ENCODE results near the gene KDM4B.

The KDM4B gene

DNA sequence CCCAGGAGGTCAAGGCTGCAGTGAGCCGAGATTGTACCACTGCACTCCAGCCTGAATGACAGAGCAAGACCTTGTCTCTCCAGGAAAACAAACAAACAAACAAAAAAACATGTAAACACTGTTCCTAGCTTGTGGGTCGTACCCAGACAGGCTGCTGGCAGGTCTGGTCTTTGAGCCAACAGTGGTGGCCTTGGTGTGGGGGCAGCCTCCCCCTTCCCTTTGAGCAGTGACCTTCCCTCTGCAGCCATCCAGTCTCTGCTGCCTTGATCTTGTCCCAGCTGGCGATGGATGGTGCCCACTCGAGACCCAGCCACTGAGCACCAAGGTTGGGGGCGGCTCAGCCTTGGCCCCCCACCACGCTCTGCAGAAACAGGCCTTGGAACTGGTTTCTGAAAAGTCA, 143.3 kb downstream of the KDM4B start:
- DNase-seq: no peak

DNA sequence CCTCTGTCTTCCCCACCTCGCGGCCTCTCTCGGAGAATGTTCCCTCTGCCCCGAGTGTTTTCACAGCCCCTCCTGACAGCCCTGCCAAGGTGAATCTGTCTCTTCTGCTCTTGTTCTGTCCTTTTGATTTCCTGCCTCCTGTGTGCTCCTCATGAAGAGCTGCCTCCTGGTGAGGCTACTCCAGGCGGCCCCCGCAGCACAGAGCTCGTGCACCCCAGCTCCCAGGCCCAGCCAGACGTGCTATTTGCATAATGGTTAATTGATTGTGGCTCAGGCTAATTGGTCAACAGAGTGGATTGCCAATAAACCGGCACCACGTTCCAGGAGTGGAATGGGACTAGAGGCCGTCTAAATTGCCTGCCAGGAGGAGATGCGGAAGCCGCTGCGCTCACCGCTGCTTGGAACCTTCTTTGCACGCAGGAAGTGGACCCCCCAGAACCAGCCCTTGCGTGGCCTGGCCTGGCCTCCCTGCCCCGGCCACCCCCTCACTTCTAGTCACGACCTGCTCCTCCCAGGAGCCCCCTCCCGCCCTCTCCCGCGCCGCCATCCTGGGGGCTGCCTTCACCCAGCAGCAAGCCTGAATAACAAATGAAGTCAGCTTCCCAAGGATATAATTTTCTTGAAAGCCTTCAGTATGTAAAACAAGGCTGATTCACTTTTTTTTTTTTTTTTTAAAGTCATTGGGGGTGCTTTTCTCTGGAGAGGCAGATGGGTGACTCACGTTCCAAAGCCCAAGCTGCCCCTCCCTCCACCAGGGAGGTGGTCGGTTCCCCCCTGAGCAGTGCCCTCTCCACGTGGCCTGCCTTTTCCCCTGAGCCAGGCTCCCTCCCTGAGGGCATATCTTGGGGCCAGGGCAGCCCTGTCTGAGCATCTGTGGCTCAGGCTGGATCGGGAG, 144.0 kb downstream of the KDM4B start:
- no peak for DNase-seq

DNA sequence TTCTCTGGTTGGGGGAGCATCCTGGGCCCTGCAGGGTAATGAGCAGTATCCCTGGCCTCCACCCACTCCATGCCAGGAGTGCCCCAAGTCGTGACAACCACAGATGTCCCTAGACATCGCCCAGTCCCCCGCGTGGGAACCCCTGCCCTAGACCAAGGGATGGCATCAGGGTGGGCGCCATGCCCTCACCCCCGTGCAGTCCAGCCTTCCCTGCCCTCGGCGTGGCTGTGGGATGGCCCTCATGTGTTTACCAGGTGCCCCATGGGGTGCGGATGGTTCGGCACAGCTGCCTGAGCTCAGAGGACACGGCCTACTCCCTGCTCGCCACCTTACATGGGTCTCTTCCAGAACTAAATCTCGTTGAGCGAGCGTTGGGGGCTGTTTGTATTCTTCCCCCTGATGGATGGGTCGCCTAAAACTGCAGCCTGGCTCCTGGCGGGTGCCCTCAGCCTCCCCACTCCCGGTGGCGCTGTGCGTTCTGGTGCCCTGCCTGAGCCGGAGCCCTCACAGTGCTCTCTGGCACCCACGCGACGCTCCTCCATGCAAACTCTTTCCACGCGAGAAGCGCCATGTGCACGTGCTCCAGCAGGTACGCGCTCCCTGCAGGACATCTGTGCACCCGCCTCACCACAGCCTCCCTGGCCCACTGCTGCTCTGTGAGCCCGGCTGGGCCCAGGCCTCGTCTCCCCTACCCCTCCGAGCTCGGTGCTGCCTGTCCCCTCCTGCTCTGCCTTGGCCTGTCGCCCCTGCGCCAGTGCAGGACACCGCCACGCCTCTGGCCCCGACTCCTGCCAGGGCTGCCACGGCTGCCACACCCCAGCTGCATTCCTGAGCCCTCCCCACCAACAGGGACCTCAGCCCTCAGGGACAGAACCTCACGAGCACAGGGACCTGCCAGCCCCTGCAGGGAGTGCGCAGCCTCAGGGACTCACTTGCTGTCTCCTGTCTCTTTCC, 145.0 kb downstream of the KDM4B start:
- DNase-seq: no peak

DNA sequence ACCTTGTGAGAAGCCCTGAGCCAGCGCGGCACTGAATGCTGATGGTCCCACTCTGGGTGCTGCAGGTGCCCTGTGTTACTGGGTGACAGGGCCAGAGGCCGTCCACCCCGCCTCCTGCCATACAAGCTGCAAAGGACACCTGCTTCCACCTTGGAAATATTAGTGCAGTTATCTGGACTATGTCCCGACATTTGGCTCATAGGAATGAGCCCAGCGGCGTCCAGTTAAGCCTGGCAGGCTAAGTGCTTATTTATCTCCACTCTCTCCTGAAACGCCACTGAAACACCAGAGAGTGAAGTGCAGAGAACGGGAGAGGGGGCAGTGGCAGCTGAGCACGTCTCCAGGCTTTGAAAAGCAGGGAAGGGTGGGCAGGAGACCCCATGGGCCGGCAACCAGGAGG, 145.8 kb downstream of the KDM4B start:
- no peak for DNase-seq

DNA sequence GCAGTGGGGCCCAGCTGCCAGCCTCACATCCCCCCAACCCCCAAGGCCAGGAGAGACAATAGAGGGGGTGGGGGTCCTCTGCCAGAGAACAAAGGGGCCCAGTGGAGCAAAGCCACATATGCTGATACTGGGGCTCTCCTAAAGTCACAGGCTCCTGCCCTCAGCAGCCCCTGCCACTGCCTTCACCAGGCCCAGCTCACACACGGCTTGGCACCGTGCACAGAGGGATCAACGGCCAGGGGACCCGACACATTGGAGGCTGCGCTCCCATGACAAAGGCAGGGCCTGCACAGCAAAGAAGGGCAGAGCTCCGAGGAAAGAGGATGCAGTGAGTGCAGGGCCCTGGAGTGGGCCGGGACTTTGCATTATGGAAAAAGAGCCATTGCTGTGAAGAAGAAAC, 146.4 kb downstream of the KDM4B start:
- DNase-seq: no peak

DNA sequence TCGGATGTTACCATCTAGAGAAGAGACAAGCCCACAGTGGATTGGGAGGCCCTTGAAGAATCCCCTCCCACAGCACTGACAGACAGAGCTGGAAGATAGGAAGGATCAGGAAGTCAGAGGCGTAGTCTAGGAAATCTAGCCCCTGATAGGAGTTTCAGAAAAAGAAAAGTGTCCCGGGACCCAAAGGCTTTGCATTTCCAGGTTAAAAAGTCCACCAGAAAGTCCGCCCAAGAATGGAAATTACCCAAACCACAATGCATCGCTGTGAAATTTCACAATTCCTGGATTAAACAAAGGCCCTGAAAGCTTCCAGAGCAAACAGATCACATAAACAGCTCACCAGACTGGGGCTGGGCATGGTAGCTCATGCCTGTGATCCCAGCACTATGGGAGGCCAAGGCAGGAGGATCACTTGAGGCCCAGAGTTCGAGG, 146.9 kb downstream of the KDM4B start:
- no peak for DNase-seq

DNA sequence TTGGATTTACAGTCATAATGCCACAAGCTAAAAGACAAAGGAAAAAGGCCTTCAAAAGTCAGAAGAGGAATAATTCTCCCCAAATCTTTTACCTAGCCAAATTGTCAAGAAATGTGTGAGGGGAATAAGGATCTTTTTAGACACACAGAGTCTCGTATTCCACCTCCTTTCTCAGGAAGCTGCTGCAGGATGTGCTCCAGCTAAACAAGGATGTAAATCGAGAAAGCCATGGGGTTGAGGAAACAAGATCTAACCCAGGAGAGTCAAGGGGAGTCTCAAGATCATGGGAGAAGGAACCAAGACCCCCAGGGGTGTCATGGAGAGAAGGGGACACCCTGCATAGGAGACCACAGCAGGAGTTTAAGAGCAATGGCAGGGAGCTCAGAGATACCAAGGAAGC, 147.4 kb downstream of the KDM4B start:
- no peak for DNase-seq

DNA sequence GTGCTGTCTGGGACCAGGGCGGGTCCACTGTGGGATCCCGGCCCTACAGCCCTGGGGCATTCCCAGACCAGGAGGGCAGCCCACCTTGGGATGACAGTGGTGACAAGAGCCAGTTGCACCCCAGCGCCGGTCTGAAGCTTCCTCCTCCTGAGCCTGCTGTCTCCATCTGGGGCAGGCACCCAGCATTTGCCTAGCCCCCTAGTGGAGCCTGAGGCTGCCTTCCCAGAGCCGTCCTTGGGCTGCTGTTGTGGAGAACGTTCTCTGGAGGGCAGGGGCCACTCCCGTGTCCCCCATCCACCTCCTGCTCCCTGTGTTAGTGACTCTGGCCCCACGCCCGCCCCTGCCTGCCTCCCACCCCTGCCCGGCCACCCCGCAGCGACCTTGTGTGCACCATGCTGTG, 148.5 kb downstream of the KDM4B start:
- DNase-seq: no peak

DNA sequence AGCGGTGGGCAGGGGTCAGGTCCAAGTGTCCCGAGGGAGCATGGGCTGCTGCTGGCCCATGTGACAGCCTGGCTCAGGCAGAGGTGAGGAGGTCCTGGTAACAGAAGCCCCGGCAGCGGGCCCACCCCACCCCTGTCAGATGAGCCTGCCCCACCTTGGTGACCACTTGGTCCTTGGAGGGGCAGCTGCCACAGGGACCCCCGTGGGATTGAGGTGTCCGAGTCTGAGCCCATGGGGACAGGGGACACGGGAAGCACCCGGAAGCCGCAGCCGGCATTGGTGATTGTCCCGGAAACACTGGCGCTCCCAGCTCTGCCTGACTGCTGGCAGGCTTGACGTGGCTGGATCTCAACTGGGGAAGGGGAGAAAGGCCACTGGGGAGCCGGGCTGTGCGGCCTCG, 149.1 kb downstream of the KDM4B start:
- DNase-seq: no peak

DNA sequence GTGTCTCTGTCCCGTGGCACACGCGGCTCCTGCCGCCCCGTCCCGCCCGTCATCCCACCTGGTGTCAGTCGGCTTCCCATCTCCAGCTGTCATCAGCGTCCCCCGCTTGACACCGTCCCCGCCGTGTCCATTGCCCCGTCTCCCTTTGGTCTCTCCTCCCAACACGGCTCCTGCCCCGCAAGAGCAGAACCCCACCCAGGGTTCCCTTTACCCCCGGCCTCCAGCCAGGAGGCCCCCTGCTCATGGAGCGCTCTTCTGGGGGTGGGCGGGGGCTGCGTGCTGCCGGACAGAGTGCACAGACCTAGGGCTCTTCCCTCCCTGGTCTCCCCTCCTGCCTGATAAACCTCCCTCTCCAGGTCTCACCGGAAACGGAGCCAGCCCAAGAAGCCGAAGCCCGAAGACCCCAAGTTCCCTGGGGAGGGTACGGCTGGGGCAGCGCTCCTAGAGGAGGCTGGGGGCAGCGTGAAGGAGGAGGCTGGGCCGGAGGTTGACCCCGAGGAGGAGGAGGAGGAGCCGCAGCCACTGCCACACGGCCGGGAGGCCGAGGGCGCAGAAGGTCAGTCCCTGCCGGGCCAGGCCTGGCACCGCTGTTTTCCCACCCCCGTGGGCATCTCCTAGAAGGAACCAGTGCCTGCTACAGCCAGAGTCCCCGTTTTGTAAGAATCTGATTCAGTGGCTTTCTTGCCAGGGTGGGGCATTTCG, 150.5 kb downstream of the KDM4B start:
- no peak for DNase-seq

DNA sequence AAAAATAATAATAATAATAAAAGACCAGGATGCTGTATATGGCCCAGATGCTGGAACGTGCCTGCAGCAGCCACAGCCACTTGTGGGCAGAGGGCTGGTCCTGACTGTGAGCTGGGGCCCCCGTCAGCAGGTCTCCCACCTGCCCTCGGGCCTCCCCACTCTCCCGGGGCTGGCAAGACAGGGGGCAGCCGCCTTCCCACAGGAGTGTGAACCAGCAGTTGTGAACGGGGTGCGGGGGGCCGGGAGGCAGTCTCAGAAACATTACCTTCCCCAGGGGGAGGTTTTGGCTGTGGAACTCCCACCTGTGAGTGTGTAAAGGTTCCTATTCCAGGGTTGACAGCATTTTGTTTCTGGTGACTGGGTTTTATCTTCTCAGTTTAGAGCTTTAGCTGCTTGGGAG, 151.4 kb downstream of the KDM4B start:
- DNase-seq: no peak

DNA sequence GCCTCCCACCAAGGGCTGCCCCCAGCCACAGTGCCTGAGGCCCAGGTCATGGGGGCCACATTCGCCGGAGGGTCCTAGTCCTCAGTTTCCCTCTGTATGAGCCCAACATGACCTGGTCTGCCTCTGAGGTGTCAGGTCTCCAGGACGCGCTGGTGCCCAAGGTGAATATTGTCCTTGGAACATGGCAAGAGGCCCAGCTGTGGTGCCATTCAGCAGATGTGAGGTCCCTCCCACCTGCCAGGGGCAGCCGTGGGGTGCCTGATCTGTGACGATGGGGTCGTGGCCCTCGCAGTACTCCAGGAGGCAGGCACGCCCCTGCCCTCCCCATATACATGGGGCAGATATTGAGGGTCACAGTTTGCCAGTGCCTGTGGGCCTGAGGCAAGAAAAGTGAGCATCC, 151.9 kb downstream of the KDM4B start:
- DNase-seq: no peak

DNA sequence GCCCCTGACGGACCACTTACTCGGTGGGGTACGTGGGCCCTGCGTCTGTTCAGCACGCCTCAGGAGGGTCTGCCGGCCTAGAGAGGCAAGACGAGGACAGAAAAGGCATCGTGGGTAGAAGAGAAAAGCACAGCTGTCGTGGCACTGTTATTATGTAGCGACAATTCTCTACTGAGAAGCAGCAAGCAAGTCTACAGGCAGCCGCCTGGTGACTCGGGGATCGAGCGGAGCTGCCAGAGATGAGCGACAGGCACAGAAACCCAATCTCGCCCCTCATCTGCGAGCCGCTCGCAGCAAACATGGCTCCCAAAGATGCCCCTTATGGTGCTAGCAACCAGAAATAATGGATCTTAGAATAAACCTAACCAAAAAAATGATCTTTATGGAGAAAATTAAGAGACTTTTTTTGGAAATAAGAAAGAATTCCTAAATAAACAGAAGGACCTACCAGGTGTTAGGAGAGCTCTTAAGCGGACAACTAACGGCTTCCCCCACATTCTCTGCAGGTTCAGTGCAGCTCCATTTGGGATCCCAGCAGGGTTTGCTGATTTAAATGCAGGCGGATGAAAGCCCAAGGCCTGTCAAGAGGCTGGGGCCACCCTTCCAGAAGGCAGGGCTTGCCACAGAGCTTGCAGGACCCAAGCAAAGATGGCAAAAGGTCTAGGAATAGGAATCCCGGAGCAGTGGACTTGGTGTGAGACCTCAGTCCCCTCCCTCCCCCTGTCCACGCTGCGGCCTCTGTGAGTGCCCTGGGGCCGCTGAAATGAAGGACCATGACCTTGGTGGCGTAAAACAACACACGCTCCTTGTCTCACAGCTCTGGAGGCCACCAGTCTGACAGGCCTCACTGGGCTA, 152.6 kb downstream of the KDM4B start:
- DNase-seq: no peak

DNA sequence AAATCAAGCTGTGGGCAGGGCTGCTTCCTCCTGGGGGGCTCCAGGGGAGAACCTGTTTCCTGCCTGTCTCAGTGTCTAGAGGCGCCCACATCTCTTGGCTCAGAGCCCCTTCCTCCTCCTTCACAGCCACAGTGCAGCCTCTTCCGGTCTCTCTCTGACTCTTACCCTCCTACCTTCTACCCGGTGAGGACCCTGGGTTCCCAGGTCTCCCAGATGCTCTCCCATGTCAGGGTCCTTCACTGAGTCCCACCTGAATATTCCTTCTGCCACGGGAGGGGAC, 153.1 kb downstream of the KDM4B start:
- DNase-seq: no peak

DNA sequence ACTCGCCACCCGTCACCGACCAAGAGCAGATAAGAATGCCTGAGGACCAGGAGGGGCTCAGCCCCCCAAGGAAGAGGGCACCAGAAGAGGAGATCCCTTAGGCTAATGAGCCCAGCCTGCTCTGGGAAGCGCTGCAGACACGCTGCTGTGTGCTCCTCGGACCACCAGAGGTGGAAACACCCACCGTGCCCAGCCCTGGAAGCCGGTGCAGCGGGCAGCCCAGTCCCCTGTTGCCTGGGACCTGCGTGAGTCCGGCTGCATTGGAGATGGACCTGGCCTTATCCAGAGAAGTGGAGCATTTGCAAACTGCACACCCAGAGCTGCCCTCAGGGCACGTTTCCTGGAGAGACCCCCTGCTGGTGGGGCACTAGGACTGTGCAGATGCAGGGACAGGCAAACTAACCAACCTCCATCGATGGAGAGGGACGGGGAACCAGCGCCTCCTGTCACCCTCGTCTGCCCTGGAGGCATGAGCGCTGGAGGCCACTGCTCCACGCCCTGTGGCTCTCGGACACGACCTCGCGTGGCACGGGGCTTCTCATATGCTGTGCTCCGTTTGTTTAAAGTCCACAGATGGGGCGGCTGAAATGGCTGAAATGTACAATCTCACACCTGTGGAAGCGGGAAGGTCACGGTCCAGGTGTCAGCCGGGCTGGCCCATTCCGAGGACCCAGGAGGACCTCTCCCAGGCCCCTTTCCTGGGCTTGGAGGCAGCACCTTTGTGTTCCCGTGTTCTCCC, 153.9 kb downstream of the KDM4B start:
- DNase-seq: no peak

DNA sequence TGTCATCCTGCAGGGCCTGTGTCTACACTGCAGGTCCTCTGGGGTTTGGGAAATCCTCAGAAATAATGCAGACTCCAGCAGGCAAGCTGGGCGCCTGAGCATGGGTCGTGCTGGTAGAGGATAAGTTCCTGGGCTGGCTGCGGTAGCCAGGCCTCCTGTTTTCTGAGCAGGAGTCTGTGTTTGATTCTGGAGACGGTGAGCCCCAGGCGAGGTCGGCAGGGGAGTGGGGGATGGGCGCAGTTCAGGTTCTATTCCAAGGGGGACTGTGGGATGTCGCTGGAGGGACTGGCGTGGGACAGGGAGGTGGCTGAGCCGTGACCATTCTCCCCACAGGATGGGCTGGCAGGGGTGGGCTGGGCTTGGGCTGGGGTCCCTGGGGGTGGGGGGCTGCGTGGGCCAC, 154.7 kb downstream of the KDM4B start:
- no peak for DNase-seq

DNA sequence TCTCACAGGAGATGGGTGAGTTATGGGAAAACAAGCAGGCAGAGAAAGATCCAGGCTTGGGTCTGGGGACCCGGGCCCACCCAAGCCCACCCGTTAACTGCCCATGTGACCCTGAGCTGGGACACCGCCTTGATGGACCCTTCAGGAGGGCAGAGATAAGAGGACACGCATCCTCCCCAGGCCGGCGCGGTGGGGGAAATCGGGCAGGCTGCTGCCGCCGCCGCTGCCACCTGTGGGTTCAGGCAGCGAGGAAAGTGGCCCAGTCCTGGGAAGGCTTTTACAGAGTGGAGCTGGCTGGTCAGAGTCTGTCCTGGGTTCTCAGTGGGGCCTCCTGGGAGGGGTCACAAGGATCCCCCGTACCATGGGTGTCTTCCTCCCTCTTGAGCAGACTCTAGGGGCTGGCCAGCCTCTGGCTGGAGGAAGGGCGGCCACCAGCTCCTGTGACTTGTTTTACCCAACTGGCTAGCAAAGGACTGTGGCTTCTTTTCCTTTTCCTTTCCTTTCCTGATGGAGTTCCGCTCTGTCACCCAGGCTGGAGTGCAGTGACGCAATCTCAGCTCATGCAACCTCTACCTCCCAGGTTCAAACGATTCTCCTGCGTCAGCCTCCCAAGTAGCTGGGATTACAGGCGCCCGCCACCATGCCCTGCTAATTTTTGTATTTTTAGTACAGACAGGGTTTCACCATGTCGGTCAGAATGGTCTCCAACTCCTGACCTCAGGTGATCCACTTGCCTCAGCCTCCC, 155.4 kb downstream of the KDM4B start:
- DNase-seq: no peak

DNA sequence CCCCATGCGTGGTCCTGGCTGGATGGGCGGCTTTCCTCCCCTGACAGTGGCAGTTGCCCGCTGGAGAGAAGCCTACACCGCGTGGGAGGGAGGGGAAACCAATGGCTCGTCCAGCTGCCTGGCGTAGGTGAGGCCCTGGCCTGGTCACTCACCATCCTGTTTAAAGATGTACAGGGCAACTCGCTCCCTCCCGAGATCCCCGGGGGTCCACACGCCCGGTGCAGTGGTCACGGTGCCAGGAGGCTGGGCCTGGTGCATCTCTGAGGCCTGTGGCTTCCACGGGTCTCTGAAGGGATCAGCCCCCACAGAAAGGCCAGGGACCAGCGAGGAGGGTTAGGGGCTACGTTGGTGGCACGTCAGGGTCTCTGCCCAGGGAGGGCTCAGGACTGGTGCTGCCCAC, 156.5 kb downstream of the KDM4B start:
- no peak for DNase-seq

DNA sequence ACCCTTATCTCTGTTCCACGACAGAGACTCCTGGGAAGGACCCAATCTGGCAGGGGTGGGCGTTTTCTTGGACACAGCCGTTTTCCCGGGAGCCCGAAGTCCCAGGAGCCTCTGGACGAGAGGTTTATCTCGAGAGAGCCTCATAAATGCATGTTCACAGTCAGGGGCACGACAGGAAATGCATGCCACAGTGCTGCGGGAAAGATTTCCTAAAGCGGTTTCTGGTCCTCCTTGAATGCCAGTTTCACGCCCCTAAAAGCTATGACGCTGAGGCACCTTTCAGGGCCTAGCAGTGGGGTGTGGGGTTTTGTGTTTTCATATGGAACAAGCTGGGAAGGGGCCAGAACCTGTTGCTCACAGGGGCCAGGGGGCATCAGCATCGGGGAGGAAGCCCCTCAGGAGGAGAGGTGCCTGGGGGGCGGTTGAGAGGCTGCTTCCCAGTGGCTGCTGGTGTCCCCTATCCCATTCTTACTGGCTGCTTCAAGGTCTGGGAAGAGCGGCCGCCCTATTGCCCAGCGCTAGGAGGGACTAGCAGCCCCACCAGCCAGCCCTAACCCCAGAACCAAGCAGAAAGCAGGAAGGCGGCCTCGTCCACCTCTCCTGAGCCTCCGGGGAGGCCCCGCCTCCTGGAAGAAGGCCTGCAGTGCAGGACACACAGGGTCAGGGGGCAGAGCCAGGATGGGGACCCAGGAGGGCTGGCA, 157.0 kb downstream of the KDM4B start:
- DNase-seq: no peak

DNA sequence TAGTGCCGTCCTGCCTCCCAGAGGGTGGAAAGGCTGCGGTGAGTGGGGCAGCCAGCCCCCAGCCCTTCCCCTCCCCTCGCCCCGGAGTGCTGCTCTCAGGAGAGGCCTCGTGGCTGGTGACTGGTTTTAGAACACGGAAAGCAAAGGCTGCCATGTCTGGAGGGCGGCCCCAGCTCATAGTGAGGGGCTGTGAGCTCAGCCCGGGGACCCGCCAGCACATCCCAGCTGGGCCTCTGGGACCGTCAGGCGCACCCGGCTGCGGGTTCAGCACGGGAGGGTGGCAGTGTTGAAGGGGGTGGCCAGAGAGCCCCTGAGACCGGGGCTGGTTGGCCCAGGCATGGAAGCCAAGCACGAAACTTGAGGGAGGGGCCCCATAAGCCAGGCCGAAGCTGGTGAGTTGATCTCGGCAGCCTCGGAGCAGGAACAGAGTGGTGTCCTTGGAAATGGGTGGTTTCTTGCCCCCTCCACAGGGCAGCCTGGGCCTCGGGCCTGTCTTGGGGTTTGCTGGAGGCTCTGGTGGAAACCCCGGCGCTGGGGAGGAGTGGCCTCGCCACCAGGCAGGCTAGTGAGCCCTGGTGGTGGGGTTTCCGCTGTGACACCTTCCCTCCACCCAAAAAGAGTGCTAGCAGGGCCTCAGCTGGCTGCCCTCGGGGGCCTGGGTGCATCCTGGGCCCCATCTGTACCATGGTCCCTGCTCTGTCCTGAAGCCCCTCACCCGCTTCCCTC, 157.7 kb downstream of the KDM4B start:
- no peak for DNase-seq
